ENCODE results near the gene TPRG1. TPM values are rescaled to one million over a fixed set of nuclear protein-coding genes. Genes with fewer than 3 reads are reported as not detected.

TPRG1 gene
- total RNA-seq, 4 donors from 2014 or later = 1.3 to 3.0 (median 2.5) TPM

GRCh38 chr3:189186101-189186500, 14.3 kb downstream of the TPRG1 start:
- Histone ChIP-seq H3K27ac (no peak overlapping the region), H3K4me1 (no peaks in the 10 kb centered on the region), H3K36me3 (no peaks in the 10 kb centered on the region), H3K4me3 (no peak overlapping the region), H3K9me3 (peaks cover 0 to 10% (median 0%) of the 10 kb centered on the region in 3 donors), H3K27me3 (no peaks in the 10 kb centered on the region)
- TF ChIP-seq EP300 (IDR thresholded peaks at IDR 0.05) (no peak), POLR2A (IDR thresholded peaks at IDR 0.05) (no peak), POLR2AphosphoS5 (IDR thresholded peaks at IDR 0.05) (no peak)
- TF ChIP-seq, protein P1, sequence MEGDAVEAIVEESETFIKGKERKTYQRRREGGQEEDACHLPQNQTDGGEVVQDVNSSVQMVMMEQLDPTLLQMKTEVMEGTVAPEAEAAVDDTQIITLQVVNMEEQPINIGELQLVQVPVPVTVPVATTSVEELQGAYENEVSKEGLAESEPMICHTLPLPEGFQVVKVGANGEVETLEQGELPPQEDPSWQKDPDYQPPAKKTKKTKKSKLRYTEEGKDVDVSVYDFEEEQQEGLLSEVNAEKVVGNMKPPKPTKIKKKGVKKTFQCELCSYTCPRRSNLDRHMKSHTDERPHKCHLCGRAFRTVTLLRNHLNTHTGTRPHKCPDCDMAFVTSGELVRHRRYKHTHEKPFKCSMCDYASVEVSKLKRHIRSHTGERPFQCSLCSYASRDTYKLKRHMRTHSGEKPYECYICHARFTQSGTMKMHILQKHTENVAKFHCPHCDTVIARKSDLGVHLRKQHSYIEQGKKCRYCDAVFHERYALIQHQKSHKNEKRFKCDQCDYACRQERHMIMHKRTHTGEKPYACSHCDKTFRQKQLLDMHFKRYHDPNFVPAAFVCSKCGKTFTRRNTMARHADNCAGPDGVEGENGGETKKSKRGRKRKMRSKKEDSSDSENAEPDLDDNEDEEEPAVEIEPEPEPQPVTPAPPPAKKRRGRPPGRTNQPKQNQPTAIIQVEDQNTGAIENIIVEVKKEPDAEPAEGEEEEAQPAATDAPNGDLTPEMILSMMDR (IDR thresholded peaks at IDR 0.05) = no peak
- 39 to 45% methylated on average over 4 of the region's 4 CpGs for WGBS, 2 donors (ENCODE audit: low coverage in 1 of 2)
- peak; percentile 53 for ATAC-seq

DNA sequence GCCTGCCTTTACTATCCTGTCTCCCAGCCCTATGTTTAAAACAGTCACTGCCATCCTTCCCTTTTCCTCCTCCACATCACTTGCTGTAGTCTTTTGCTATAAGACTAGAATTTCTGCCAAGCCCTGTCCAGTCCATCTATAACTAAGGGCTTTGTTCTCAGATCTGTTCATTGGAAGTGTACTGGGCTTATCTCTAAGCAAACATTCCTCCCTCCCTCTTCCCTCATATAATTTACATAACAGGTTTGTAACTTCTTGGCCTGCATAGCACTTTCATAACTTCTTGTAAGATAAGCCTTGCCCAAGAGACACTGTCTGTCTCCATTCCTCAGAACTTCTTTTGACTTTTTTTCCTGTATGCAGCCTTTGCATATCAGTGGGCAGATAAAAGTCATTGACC, 16.7 kb downstream of the TPRG1 start:
- peak; percentile 25 for ATAC-seq
- TF ChIP-seq, protein P1 (IDR thresholded peaks at IDR 0.05) = no peak
- no peak for TF ChIP-seq POLR2AphosphoS5 (IDR thresholded peaks at IDR 0.05)
- no peak for TF ChIP-seq POLR2A (IDR thresholded peaks at IDR 0.05)
- TF ChIP-seq EP300 (IDR thresholded peaks at IDR 0.05) = no peak
- H3K4me3 ChIP-seq = no peak overlapping the region
- H3K27ac ChIP-seq = no peak overlapping the region
- H3K9me3 ChIP-seq = peaks cover 0 to 24% (median 0%) of the 10 kb centered on the region in 3 donors
- no peaks in the 10 kb centered on the region for H3K4me1 ChIP-seq
- H3K27me3 ChIP-seq = no peaks in the 10 kb centered on the region
- no peaks in the 10 kb centered on the region for H3K36me3 ChIP-seq

- no peak overlapping the region for H3K27ac ChIP-seq
- H3K4me1 ChIP-seq = no peaks in the 10 kb centered on the region
- TF ChIP-seq, protein P1 (IDR thresholded peaks at IDR 0.05) = no peak
- TF ChIP-seq POLR2A (IDR thresholded peaks at IDR 0.05) = no peak
- no peak for TF ChIP-seq POLR2AphosphoS5 (IDR thresholded peaks at IDR 0.05)
- no peak for TF ChIP-seq EP300 (IDR thresholded peaks at IDR 0.05)
- no peaks in the 10 kb centered on the region for H3K27me3 ChIP-seq
- no peak for ATAC-seq
- peaks cover 0 to 37% (median 0%) of the 10 kb centered on the region in 3 donors for H3K9me3 ChIP-seq
- H3K4me3 ChIP-seq = no peak overlapping the region
- H3K36me3 ChIP-seq = no peaks in the 10 kb centered on the region
These were observed 21.0 kb downstream of the TPRG1 start for GRCh38 chr3:189192725-189193124.

DNA sequence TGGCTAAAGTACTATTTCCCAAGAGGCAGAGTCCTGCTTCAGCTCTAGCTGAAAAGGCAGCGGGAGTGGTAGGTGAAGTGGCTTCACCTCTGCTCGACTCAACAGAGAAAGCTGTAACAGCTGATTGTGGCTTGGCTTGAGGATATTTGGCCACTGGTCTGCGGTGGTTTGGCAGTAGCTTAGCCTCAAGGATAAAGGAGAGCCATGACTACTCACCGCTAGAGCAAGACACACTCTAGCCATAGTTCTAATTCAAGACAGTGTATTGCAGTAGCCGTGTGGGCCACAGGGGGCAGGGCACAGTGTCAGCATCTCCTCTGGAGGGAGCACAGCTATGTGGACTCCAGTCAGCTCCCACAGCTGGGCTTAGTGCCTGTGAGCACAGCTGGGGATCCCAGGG, 23.5 kb downstream of the TPRG1 start:
- Histone ChIP-seq H3K9me3 (peaks cover 0 to 37% (median 0%) of the 10 kb centered on the region in 3 donors), H3K27me3 (no peaks in the 10 kb centered on the region), H3K27ac (no peak overlapping the region), H3K4me3 (no peak overlapping the region), H3K36me3 (no peaks in the 10 kb centered on the region), H3K4me1 (no peaks in the 10 kb centered on the region)
- TF ChIP-seq POLR2AphosphoS5 (IDR thresholded peaks at IDR 0.05) (no peak), POLR2A (IDR thresholded peaks at IDR 0.05) (no peak), EP300 (IDR thresholded peaks at IDR 0.05) (no peak)
- TF ChIP-seq, protein P1 (IDR thresholded peaks at IDR 0.05) = no peak
- ATAC-seq = no peak
- WGBS, 2 donors (ENCODE audit: low coverage in 1 of 2) = 91% methylated on average over 4 of the region's 5 CpGs; no CpG with 5 or more reads in 1 of the 2 donors

GRCh38 chr3:189202106-189202505, 30.3 kb downstream of the TPRG1 start:
- H3K27me3 ChIP-seq = no peaks in the 10 kb centered on the region
- no peak for ATAC-seq
- H3K4me1 ChIP-seq = no peaks in the 10 kb centered on the region
- no peak for TF ChIP-seq POLR2AphosphoS5 (IDR thresholded peaks at IDR 0.05)
- TF ChIP-seq POLR2A (IDR thresholded peaks at IDR 0.05) = no peak
- H3K27ac ChIP-seq = no peak overlapping the region
- no peaks in the 10 kb centered on the region for H3K36me3 ChIP-seq
- H3K9me3 ChIP-seq = no peaks in the 10 kb centered on the region
- H3K4me3 ChIP-seq = no peak overlapping the region
- WGBS, 2 donors (ENCODE audit: low coverage in 1 of 2) = 61 to 82% methylated on average over 4 to 5 of the region's 6 CpGs

Data from gastroesophageal sphincter (tissue), 4 donors.